AG10803 (cell line): ENCODE measurements around the gene PRR23A.

ENCODE experiments used
- DNase-seq: peaks from one replicate; pipeline ENCODE4 v3.0.0; 2010; ENCODE audit warnings: low read depth
- H3K4me3 ChIP-seq: 2 replicates; pipeline ENCODE4 v1.5.1; 2011; ENCODE audit warnings: mild to moderate bottlenecking, low read length, control low read depth
- CTCF ChIP-seq: conservative IDR thresholded peaks from 2 replicates; pipeline ENCODE4 v1.5.1; 2011; ENCODE audit warnings: mild to moderate bottlenecking, low read length, control low read depth, inconsistent platforms

PRR23A gene

GRCh38 chr3:139024968-139025367, 18.9 kb upstream of the PRR23A start:
- no peak for DNase-seq
- H3K4me3 ChIP-seq = no peak overlapping the region
- no peak for TF ChIP-seq CTCF

- DNase-seq = no peak
- TF ChIP-seq CTCF = 0 out of 2 replicates have a peak, but pooled peaks have one; percentile 10
These were observed 14.8 kb upstream of the PRR23A start, which contains the start of gene PRR23B for GRCh38 chr3:139020868-139021234. PRR23B (minus strand) TSS chr3:139020926; CDS start chr3:139020661, 265 bp downstream.

GRCh38 chr3:139020036-139020867, 14.2 kb upstream of the PRR23A start:
- no peak for TF ChIP-seq CTCF
- no peak for DNase-seq
- H3K4me3 ChIP-seq = no peak overlapping the region

More at GRCh38 chr3:139020868-139021234, 14.8 kb upstream of the PRR23A start, which contains the start of gene PRR23B:
- no peak within 1 kb of the TSS for H3K4me3 ChIP-seq

DNA sequence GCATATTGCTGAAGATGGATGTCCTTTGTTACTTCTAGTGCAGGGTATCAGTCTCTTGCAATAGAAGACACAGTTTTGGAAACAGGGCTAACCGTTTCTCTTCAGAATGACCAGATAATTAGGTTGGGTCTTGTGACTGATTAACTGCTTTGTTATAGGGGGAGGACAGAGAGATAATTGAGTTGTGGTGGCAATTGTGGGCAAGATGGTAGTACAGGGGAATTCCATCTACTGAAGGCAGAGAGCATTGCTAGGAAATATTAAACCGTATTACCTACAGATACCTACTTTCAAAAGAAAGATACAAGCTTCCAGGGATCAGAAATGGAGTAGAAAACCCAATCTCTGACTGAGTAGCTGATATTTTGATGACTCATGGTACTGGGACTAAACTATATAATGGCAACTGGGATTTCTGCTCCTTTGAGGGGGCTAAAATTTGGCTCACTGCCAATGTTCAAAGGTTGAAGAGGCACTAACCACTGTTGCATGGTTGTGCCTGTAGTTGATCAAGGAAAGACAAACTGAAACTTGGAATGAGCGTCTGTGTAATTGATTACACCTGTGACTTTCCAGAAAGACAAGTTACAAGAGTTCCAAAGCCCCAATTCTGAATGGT, 10.5 kb upstream of the PRR23A start:
- TF ChIP-seq CTCF = no peak
- no peak overlapping the region for H3K4me3 ChIP-seq
- no peak for DNase-seq

DNA sequence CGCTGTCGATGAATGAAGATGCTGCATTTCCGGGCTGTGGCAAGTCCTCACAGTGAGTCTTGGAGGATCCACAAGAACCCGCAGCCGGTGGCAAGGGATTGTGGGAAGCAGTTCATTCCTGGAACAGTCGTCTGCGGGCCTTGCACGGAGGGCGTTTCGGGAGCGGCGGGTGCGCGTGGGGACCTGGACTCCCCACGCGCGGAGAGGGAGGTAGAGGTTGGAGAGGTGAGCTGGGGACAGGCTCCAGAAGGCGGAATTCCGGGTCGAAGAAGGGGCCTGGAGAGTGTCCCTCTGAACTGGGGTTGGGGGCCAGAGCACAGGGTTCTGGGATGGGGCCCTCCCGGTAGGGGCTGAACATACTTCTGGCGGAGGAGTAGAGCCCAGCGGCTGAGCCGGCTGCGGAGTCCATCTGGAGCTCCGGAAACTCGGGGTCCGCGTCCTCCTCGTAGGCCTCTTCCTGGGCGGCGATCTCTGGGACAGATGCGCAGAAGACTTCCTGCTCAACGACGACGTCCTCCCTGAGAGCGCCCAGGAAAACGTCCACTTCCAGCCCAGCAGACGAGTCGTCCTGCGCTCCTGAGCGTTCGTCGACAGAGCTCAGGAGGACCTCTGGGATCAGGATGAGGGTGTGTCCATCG, 593 bp downstream of the PRR23A start:
- H3K4me3 ChIP-seq = no peak overlapping the region
- no peak for TF ChIP-seq CTCF
- no peak for DNase-seq

DNA sequence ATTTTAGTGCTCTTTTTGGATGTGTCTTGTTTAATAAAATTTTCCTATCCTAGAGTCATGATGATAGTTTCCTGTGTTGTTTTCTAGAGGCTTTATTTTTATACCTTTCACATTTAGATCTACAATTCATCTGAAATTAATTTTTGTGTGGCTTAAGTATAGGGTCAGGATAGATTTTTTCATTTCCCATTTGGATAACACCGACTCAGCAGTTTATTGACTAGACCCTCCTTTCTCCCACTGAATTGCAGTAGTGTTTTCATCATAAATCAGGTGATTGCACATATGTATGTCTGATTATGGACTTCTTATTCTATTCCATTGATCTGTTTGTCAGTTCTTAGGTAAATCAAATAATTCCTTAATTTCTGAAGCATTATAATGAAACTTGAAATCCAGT, 10.4 kb downstream of the PRR23A start:
- no peak for DNase-seq
- no peak overlapping the region for H3K4me3 ChIP-seq
- TF ChIP-seq CTCF = no peak
